ENCODE results near the gene ZNRD2. TPM values are rescaled to one million over a fixed set of nuclear protein-coding genes. Genes with fewer than 3 reads are reported as not detected.

ZNRD2 gene
- total and polyA plus RNA-seq, 2 donors from 2014 or later, result 32.0 to 60.4 TPM

DNA sequence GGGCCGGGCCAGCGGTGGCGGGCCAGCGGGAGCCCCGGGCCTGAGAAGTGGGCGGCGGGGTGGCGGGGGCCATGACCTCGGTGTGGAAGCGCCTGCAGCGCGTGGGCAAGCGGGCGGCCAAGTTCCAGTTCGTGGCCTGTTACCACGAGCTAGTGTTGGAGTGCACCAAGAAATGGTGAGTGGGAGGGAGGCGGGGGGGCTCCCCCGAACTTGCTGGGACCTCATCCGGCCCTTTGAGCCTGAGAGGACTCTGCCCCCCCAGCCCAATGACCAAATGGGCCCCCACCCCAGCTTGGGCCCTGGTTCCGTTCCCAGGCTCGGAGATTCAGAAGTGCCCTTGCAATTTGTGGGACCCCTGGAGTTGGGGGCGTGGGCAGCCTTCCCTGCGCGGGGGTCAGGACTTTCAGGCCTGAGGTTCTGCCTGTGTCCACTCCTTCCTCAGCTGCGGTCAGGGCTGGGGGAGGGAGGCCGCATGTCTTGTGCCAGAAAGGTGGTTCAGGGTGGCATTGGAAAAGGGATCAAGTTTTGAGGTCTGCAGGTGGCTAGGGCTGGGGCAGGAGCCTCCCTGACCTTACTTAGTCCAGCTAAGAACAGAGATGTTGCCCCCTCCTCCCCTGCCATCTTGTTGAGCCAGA is 6.1 kb downstream of the ZNRD2 start:
- FAIRE-seq (no peak), DNase-seq (peak in 2 of 5 donors; percentile 79 to 89)
- Histone ChIP-seq H3K4me1 (ENCODE audit: control insufficient read depth in 2 of 3, insufficient read depth in 2 of 3, low read depth in 1 of 3, low read length in 3 of 3) (peaks cover 0 to 38% (median 13%) of the 10 kb centered on the region in 3 donors), H3K9ac (ENCODE audit: low read length in 3 of 3) (peak overlapping the region in 2 of 3 donors; percentile 17 to 51), H3K36me3 (ENCODE audit: control insufficient read depth in 2 of 3, insufficient read depth in 3 of 3, low read length in 3 of 3) (peaks cover 0 to 5% (median 0%) of the 10 kb centered on the region in 3 donors), H3K4me3 (ENCODE audit: low read length in 3 of 3) (peak overlapping the region in 2 of 3 donors; percentile 50 to 59), H3K9me3 (ENCODE audit: control insufficient read depth in 2 of 3, insufficient read depth in 1 of 3, low read length in 3 of 3) (no peaks in the 10 kb centered on the region), H3K27me3 (ENCODE audit: control insufficient read depth, insufficient read depth, low read length) (no peaks in the 10 kb centered on the region), H3K27ac (ENCODE audit: low read depth in 2 of 2, low read length in 2 of 2) (peak overlapping the region; percentile 59 to 85)
- intact Hi-C loops (cut with DNase I), result no loop called here
- TF ChIP-seq, protein P1, sequence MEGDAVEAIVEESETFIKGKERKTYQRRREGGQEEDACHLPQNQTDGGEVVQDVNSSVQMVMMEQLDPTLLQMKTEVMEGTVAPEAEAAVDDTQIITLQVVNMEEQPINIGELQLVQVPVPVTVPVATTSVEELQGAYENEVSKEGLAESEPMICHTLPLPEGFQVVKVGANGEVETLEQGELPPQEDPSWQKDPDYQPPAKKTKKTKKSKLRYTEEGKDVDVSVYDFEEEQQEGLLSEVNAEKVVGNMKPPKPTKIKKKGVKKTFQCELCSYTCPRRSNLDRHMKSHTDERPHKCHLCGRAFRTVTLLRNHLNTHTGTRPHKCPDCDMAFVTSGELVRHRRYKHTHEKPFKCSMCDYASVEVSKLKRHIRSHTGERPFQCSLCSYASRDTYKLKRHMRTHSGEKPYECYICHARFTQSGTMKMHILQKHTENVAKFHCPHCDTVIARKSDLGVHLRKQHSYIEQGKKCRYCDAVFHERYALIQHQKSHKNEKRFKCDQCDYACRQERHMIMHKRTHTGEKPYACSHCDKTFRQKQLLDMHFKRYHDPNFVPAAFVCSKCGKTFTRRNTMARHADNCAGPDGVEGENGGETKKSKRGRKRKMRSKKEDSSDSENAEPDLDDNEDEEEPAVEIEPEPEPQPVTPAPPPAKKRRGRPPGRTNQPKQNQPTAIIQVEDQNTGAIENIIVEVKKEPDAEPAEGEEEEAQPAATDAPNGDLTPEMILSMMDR (IDR thresholded peaks at IDR 0.05; ENCODE audit: borderline replicate concordance, extremely low read depth, insufficient read depth), result no peak

DNA sequence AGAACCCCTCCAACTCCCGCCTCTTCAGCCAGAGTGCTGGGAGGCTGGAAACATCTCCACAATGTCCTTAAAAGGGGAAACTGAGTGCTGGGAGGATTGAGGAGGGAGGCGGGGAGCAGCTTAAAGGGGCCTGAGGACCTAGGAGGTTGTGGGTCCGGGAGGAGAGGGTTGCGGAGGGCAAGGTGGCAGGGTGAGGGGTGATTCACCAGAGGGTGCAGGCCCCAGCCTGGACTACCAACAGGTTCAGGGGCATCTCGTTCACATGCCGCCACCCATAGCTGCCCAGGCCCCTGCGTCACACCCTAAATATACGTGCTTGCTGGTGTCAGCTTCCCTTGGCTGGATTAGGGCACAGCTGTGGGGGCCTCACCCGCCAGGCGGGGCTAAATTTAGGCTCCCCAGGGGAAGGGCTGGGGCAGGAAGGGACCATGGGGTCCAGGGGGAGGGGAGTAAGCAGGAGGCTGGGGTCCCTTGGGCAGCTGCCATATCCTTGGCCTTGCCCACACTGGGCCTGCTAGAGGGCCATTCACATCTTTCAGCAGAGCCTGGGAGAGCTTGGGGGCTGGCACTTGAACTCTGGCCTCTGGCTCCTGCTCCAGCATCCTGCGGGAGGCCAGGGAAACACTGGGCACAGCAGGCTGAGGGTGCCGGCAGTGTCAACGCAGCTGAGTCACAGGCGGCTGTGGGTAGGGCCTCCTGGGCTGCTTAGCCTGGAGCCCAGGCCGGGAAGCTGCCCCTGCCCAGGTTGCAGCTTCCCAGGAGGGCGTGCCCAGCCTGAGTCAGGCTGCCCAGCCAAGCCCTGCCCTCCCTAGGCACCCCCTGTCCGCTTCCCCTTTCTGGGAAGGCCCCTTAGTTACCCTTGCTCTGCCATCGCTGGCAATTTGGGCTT is 6.8 kb downstream of the ZNRD2 start:
- intact Hi-C loops (cut with DNase I), result no loop called here
- FAIRE-seq (no peak), DNase-seq (peak in 1 of 5 donors; percentile 93)

DNA sequence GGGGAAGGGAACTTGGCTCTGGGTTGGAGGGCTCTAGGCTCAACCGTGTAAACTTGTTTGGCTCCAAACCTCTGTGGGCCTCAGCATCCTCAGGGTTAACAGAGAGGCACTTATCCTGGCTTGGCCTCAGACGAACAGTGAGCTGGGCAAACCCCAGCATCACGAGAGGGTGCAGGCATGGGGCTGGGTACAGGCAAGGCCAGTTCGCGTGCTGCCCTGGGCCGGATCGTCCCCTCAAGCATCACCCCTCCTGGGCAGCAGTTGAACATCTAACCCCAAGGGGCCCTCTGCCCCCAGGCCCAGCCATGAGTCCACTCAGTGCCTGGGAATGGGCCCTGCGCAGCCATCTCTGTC is 7.5 kb downstream of the ZNRD2 start:
- H3K9ac ChIP-seq (ENCODE audit: low read length in 3 of 3), result no peak overlapping the region
- FAIRE-seq, result no peak
- H3K27ac ChIP-seq (ENCODE audit: low read depth in 2 of 2, low read length in 2 of 2), result peak overlapping the region; percentile 51 to 59
- H3K4me3 ChIP-seq (ENCODE audit: low read length in 3 of 3), result peak overlapping the region in 1 of 3 donors; percentile 59
- H3K36me3 ChIP-seq (ENCODE audit: control insufficient read depth in 2 of 3, insufficient read depth in 3 of 3, low read length in 3 of 3), result peaks cover 0 to 5% (median 0%) of the 10 kb centered on the region in 3 donors
- intact Hi-C loops (cut with DNase I), result no loop called here
- H3K9me3 ChIP-seq (ENCODE audit: control insufficient read depth in 2 of 3, insufficient read depth in 1 of 3, low read length in 3 of 3), result no peaks in the 10 kb centered on the region
- DNase-seq, result no peak
- H3K27me3 ChIP-seq (ENCODE audit: control insufficient read depth, insufficient read depth, low read length), result no peaks in the 10 kb centered on the region
- TF ChIP-seq, protein P1 (IDR thresholded peaks at IDR 0.05; ENCODE audit: borderline replicate concordance, extremely low read depth, insufficient read depth), result no peak
- H3K4me1 ChIP-seq (ENCODE audit: control insufficient read depth in 2 of 3, insufficient read depth in 2 of 3, low read depth in 1 of 3, low read length in 3 of 3), result peaks cover 0 to 31% (median 6%) of the 10 kb centered on the region in 3 donors

More for the DNA sequence above, 6.8 kb downstream of the ZNRD2 start:
- TF ChIP-seq, protein P1 (IDR thresholded peaks at IDR 0.05; ENCODE audit: borderline replicate concordance, extremely low read depth, insufficient read depth), result no peak
- Histone ChIP-seq H3K9ac (ENCODE audit: low read length in 3 of 3) (peak overlapping the region in 2 of 3 donors; percentile 24 to 51), H3K4me3 (ENCODE audit: low read length in 3 of 3) (peak overlapping the region in 1 of 3 donors; percentile 59), H3K9me3 (ENCODE audit: control insufficient read depth in 2 of 3, insufficient read depth in 1 of 3, low read length in 3 of 3) (no peaks in the 10 kb centered on the region), H3K4me1 (ENCODE audit: control insufficient read depth in 2 of 3, insufficient read depth in 2 of 3, low read depth in 1 of 3, low read length in 3 of 3) (peaks cover 0 to 31% (median 6%) of the 10 kb centered on the region in 3 donors), H3K27ac (ENCODE audit: low read depth in 2 of 2, low read length in 2 of 2) (peak overlapping the region; percentile 59 to 85), H3K27me3 (ENCODE audit: control insufficient read depth, insufficient read depth, low read length) (no peaks in the 10 kb centered on the region), H3K36me3 (ENCODE audit: control insufficient read depth in 2 of 3, insufficient read depth in 3 of 3, low read length in 3 of 3) (peaks cover 0 to 5% (median 0%) of the 10 kb centered on the region in 3 donors)
